Smooth muscle cell (in vitro differentiated cells): ENCODE results near the gene FSD1. TPM values are rescaled to one million over a fixed set of nuclear protein-coding genes. Genes with fewer than 3 reads are reported as not detected.
A peak's percentile ranks its signal among the peaks of the same experiment; 100 is the strongest.

ENCODE experiments used
- DNase-seq: peaks from one replicate; lab custom pipeline; 2025; ENCODE audit not compliant: unreplicated experiment; lab: John Stamatoyannopoulos, UW
- H2AFZ ChIP-seq: fragments of 200-600 bp; sonication (generic); 2 replicates; pipeline ENCODE4 v1.6.0; 2016; ENCODE audit warnings: antibody characterized with exemption, low read depth, mild to moderate bottlenecking
- H3F3A ChIP-seq: fragments of 200-600 bp; sonication (generic); 2 replicates; pipeline ENCODE4 v1.6.0; 2017; ENCODE audit warnings: antibody characterized with exemption, low read depth
- H3K27ac ChIP-seq: fragments of 200-600 bp; sonication (generic); 2 replicates; pipeline ENCODE4 v1.5.1; 2016; ENCODE audit warnings: low read depth, mild to moderate bottlenecking
- H3K27me3 ChIP-seq: fragments of 200-600 bp; sonication (generic); 2 replicates; pipeline ENCODE4 v1.6.1; 2016; ENCODE audit warnings: low read depth, mild to moderate bottlenecking
- H3K36me3 ChIP-seq: fragments of 200-600 bp; sonication (generic); 2 replicates; pipeline ENCODE4 v1.5.1; 2016; ENCODE audit warnings: low read depth
- H3K4me1 ChIP-seq: fragments of 200-600 bp; sonication (generic); 2 replicates; pipeline ENCODE4 v1.5.1; 2016; ENCODE audit warnings: low read depth
- H3K4me2 ChIP-seq: fragments of 200-600 bp; sonication (generic); 2 replicates; pipeline ENCODE4 v1.6.0; 2016; ENCODE audit warnings: mild to moderate bottlenecking
- H3K4me3 ChIP-seq: fragments of 200-600 bp; sonication (generic); 2 replicates; pipeline ENCODE4 v1.5.1; 2016; ENCODE audit warnings: mild to moderate bottlenecking
- H3K79me2 ChIP-seq: fragments of 200-600 bp; sonication (generic); 2 replicates; pipeline ENCODE4 v1.6.0; 2016; ENCODE audit warnings: low read depth, mild to moderate bottlenecking
- H3K9ac ChIP-seq: fragments of 200-600 bp; sonication (generic); 2 replicates; pipeline ENCODE4 v1.6.0; 2016; ENCODE audit warnings: low read depth
- H3K9me3 ChIP-seq: fragments of 200-600 bp; sonication (generic); replicated peaks from 2 replicates; pipeline ENCODE4 v1.5.1; 2016; ENCODE audit warnings: low read depth
- H4K20me1 ChIP-seq: fragments of 200-600 bp; sonication (generic); 2 replicates; pipeline ENCODE4 v1.6.0; 2016; ENCODE audit warnings: low read depth
- WGBS: methylation state at CpG from one replicate; pipeline ENCODE4 v1.1.7; 2016; ENCODE audit warnings: low lambda C conversion rate; 5-methylcytosine and 5-hydroxymethylcytosine counted together
- polyA plus RNA-seq: library from polyadenylated mRNA; unstranded; fragments of >200 nt; fragmentation: Nextera tagmentation; extraction: Ambion mirVana; gene quantifications from 2 replicates; pipeline ENCODE4 v1.2.1, GENCODE V29; 2016
- total RNA-seq: library from RNA; depleted of rRNA; stranded (reverse); fragments of >200 nt; gene quantifications from 2 replicates; pipeline ENCODE4 v1.2.3, GENCODE V29; 2014
- TF ChIP-seq, protein P1 (sequence below): fragments of 200-600 bp; sonication (generic); IDR thresholded peaks from 2 replicates; pipeline ENCODE4 v1.5.1; 2017; ENCODE audit warnings: borderline replicate concordance, mild to moderate bottlenecking, antibody characterized with exemption; ENCODE audit not compliant: insufficient read depth, poor library complexity, severe bottlenecking

Gene FSD1
- total and polyA plus RNA-seq, 2 experiments from 2014 or later = 9.9 to 16.5 TPM

DNA sequence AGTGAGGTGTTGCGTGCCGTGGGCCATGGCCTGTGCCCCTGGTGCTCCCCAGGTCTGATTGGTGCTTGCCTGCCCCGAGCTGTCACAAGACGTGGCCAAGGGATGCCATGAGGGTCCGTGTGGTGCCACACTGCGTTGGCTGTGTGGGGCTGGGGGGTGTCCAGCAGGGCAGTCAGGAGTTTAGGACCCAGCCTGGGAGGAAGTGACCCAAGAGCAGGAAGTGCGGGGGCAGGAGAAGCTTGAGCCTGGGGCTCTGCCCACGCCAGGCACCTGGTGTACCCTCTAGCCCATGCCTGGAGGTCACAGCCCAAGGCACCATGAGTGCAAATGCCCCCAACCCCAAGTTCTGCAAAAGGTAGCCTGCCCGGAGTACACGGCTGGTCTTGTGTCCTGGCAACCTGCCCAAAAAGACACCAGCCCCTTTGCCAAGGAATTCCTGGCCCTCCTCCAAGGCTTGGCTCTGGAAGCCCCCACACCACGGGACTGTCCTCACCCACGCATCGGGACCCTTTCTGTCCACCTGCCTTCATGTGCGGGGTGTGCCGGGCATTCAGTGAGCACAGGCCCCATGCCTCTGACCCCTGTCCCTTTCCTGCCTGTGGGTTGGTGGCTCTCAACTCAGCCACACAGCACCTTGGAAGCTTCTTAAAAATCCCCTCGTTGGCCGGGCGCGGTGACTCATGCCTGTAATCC is 63.9 kb downstream of the FSD1 start:
- Histone ChIP-seq H3K9me3 (no peaks in the 10 kb centered on the region), H3K36me3 (no peaks in the 10 kb centered on the region), H2AFZ (no peak overlapping the region), H3K4me2 (no peak overlapping the region), H3K4me1 (peaks cover 23% of the 10 kb centered on the region), H3K9ac (no peak overlapping the region), H3K4me3 (no peak overlapping the region), H4K20me1 (peaks cover 93% of the 10 kb centered on the region), H3F3A (peaks cover 11% of the 10 kb centered on the region), H3K27me3 (no peaks in the 10 kb centered on the region), H3K27ac (peak overlapping the region; percentile 46), H3K79me2 (peaks cover 67% of the 10 kb centered on the region)
- no peak for DNase-seq
- TF ChIP-seq, protein P1, sequence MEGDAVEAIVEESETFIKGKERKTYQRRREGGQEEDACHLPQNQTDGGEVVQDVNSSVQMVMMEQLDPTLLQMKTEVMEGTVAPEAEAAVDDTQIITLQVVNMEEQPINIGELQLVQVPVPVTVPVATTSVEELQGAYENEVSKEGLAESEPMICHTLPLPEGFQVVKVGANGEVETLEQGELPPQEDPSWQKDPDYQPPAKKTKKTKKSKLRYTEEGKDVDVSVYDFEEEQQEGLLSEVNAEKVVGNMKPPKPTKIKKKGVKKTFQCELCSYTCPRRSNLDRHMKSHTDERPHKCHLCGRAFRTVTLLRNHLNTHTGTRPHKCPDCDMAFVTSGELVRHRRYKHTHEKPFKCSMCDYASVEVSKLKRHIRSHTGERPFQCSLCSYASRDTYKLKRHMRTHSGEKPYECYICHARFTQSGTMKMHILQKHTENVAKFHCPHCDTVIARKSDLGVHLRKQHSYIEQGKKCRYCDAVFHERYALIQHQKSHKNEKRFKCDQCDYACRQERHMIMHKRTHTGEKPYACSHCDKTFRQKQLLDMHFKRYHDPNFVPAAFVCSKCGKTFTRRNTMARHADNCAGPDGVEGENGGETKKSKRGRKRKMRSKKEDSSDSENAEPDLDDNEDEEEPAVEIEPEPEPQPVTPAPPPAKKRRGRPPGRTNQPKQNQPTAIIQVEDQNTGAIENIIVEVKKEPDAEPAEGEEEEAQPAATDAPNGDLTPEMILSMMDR = no peak
- 80% methylated on average over 17 of the region's 19 CpGs for WGBS

DNA sequence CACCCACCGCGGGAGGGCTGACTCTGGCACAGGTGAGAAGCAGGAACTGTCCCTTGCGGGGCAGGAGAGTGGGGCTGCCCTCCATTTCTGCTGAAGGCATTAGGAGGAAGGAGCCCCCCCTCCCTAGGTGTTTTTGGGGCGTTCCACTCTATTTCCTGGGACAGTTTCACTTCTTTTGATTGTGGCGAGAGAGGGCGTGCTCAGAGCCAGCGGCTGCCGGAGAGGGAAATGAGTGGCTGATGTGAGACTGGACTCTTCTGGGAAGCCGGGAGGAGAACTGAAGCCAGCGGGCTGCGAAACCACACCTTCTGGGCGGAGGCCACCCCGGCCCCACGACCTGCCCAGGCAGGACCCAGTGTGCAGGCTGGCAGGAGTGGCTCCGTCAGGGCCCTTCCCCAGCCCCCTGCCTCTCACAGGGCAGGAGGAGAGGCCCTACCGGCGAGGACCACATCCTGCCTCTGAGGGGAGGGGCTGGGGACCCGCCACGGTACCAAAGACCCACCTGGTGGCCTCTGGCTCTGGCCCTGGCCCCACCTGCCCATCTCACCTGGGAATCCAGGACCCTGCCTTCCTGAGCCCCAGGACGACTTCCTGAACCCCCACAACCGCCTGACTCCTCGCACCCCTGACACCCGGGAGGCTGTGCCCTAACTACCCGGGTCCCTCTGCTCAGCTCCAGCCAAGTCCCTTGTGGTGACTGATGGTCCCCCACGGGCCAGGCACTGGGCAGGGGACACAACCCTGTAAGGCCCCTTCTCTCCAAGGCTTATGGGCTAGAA is 64.9 kb downstream of the FSD1 start:
- H2AFZ ChIP-seq = no peak overlapping the region

DNA sequence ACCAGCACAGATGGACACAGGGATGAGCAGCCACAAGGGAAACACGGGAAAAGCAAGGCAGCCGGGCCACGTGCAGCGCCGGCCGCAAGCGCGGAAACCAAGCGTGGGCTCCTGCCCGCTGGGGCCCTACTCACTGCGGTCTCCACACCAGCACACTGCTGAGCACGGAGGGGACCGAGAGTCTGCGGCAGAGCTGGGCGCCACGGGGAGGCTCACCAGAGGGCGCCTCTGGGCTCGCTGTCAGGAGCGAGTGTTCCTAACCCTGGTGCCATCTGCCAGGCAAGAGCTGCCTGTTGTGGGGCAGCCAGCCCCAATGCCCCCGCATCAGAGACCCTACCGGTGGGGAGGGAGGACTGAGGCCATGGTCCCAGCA is 65.5 kb downstream of the FSD1 start:
- H3K27me3 ChIP-seq = no peaks in the 10 kb centered on the region
- no peaks in the 10 kb centered on the region for H3K36me3 ChIP-seq
- peaks cover 70% of the 10 kb centered on the region for H3K79me2 ChIP-seq
- H3K9ac ChIP-seq = no peak overlapping the region
- peaks cover 100% of the 10 kb centered on the region for H4K20me1 ChIP-seq
- peaks cover 22% of the 10 kb centered on the region for H3F3A ChIP-seq
- no peaks in the 10 kb centered on the region for H3K9me3 ChIP-seq
- peaks cover 37% of the 10 kb centered on the region for H3K4me1 ChIP-seq
- H3K4me3 ChIP-seq = no peak overlapping the region
- DNase-seq = no peak
- 59% methylated on average over 19 of the region's 21 CpGs for WGBS
- peak overlapping the region; percentile 8 for H3K4me2 ChIP-seq
- TF ChIP-seq, protein P1 = peak; percentile 31
- no peak overlapping the region for H2AFZ ChIP-seq
- H3K27ac ChIP-seq = peak overlapping the region; percentile 46

More for the DNA sequence above, 64.9 kb downstream of the FSD1 start:
- Histone ChIP-seq H3K4me1 (peaks cover 34% of the 10 kb centered on the region), H3K9me3 (no peaks in the 10 kb centered on the region), H4K20me1 (peaks cover 94% of the 10 kb centered on the region), H3K79me2 (peaks cover 70% of the 10 kb centered on the region), H3F3A (peaks cover 20% of the 10 kb centered on the region), H3K27me3 (no peaks in the 10 kb centered on the region), H3K27ac (peak overlapping the region; percentile 46), H3K9ac (no peak overlapping the region), H3K36me3 (no peaks in the 10 kb centered on the region), H3K4me2 (peak overlapping the region; percentile 8), H3K4me3 (no peak overlapping the region)
- no peak for DNase-seq
- TF ChIP-seq, protein P1 = no peak
- WGBS = 77% methylated on average over 23 of the region's 25 CpGs
